ENCODE results near the gene NSG2.

NSG2 gene

GRCh38 chr5:174084691-174085154, 39.2 kb downstream of the NSG2 start:
- no peak for DNase-seq (ENCODE audit: extremely low read depth, insufficient read length)
- Histone ChIP-seq H3K36me3 (ENCODE audit: control insufficient read depth, insufficient read depth, low read length) (no peaks in the 10 kb centered on the region), H3K4me3 (replicated peaks; ENCODE audit: low read depth, low read length) (no peak overlapping the region), H3K27me3 (replicated peaks; ENCODE audit: control insufficient read depth, insufficient read depth, low read length) (no peaks in the 10 kb centered on the region; the same call in 1 of the 2 replicates)
- TF ChIP-seq, protein P1, sequence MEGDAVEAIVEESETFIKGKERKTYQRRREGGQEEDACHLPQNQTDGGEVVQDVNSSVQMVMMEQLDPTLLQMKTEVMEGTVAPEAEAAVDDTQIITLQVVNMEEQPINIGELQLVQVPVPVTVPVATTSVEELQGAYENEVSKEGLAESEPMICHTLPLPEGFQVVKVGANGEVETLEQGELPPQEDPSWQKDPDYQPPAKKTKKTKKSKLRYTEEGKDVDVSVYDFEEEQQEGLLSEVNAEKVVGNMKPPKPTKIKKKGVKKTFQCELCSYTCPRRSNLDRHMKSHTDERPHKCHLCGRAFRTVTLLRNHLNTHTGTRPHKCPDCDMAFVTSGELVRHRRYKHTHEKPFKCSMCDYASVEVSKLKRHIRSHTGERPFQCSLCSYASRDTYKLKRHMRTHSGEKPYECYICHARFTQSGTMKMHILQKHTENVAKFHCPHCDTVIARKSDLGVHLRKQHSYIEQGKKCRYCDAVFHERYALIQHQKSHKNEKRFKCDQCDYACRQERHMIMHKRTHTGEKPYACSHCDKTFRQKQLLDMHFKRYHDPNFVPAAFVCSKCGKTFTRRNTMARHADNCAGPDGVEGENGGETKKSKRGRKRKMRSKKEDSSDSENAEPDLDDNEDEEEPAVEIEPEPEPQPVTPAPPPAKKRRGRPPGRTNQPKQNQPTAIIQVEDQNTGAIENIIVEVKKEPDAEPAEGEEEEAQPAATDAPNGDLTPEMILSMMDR (IDR thresholded peaks at IDR 0.05; ENCODE audit: insufficient read depth, low read length, poor library complexity, severe bottlenecking): no peak

GRCh38 chr5:174086751-174087150, 41.2 kb downstream of the NSG2 start:
- Histone ChIP-seq H3K4me3 (replicated peaks; ENCODE audit: low read depth, low read length) (no peak overlapping the region), H3K27me3 (replicated peaks; ENCODE audit: control insufficient read depth, insufficient read depth, low read length) (no peaks in the 10 kb centered on the region; the same call in 1 of the 2 replicates), H3K36me3 (ENCODE audit: control insufficient read depth, insufficient read depth, low read length) (no peaks in the 10 kb centered on the region)
- TF ChIP-seq, protein P1 (IDR thresholded peaks at IDR 0.05; ENCODE audit: insufficient read depth, low read length, poor library complexity, severe bottlenecking): no peak
- DNase-seq (ENCODE audit: extremely low read depth, insufficient read length): no peak

- no peaks in the 10 kb centered on the region; the same call in none of the 2 replicates for H3K27me3 ChIP-seq (replicated peaks; ENCODE audit: control insufficient read depth, insufficient read depth, low read length)
- DNase-seq (ENCODE audit: extremely low read depth, insufficient read length): no peak
- no peak overlapping the region for H3K4me3 ChIP-seq (replicated peaks; ENCODE audit: low read depth, low read length)
- H3K36me3 ChIP-seq (ENCODE audit: control insufficient read depth, insufficient read depth, low read length): no peaks in the 10 kb centered on the region
- TF ChIP-seq, protein P1 (IDR thresholded peaks at IDR 0.05; ENCODE audit: insufficient read depth, low read length, poor library complexity, severe bottlenecking): no peak
These were observed 42.3 kb downstream of the NSG2 start for GRCh38 chr5:174087783-174088182.

DNA sequence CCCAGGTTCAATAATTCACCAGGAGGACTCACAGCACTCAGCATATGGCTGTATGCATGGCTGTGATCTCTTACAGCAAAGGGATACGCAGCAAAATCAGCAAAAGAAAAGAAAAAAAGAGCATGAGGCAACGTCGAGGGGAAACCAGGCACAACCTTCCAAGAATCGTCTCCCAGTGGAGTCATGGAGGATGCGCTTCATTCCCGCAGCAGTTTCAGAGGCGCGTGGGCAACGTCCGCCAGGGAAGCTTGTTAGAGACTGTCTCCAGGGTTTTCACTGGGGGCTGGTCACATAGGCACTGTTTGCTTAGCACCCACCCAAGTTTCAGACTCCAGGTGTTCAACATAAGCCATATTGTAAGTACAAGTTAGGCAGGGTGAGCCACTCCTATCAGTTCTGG, 44.6 kb downstream of the NSG2 start:
- H3K27me3 ChIP-seq (replicated peaks; ENCODE audit: control insufficient read depth, insufficient read depth, low read length): no peaks in the 10 kb centered on the region; the same call in none of the 2 replicates
- no peaks in the 10 kb centered on the region for H3K36me3 ChIP-seq (ENCODE audit: control insufficient read depth, insufficient read depth, low read length)
- H3K4me3 ChIP-seq (replicated peaks; ENCODE audit: low read depth, low read length): no peak overlapping the region
- TF ChIP-seq, protein P1 (IDR thresholded peaks at IDR 0.05; ENCODE audit: insufficient read depth, low read length, poor library complexity, severe bottlenecking): no peak
- DNase-seq (ENCODE audit: extremely low read depth, insufficient read length): no peak

DNA sequence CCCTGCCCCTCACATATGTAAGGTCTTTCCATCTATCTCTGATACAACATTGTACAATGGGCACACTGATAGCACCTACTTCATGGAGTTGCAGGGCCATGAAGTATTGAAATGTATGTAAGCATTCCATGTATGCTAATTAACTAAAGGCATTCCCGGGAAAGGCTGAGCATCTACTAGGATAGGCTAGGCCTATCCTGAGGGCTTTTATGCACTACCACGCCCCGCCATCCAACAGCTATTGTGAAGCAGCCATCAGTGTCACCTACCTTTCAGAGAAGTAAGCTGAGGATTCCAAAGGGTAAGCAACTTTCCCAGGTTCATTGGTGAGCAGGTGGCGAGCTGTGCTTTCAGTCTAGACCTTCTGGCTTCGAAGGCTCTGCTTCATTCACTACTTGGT, 47.6 kb downstream of the NSG2 start:
- no peaks in the 10 kb centered on the region; the same call in none of the 2 replicates for H3K27me3 ChIP-seq (replicated peaks; ENCODE audit: control insufficient read depth, insufficient read depth, low read length)
- TF ChIP-seq, protein P1 (IDR thresholded peaks at IDR 0.05; ENCODE audit: insufficient read depth, low read length, poor library complexity, severe bottlenecking): no peak
- DNase-seq (ENCODE audit: extremely low read depth, insufficient read length): no peak
- no peak overlapping the region for H3K4me3 ChIP-seq (replicated peaks; ENCODE audit: low read depth, low read length)
- H3K36me3 ChIP-seq (ENCODE audit: control insufficient read depth, insufficient read depth, low read length): no peaks in the 10 kb centered on the region
